SH-SY5Y (cell line): ENCODE results near the gene RILPL2.

ENCODE experiments used
- GATA2 ChIP-seq: IDR thresholded peaks from 2 replicates; pipeline ENCODE4 v1.6.1; 2011; ENCODE audit warnings: mild to moderate bottlenecking, low read depth, low read length
- GATA3 ChIP-seq: IDR thresholded peaks from 2 replicates; pipeline ENCODE4 v1.6.1; 2011; ENCODE audit warnings: low read depth, mild to moderate bottlenecking, low read length, moderate library complexity

DNA sequence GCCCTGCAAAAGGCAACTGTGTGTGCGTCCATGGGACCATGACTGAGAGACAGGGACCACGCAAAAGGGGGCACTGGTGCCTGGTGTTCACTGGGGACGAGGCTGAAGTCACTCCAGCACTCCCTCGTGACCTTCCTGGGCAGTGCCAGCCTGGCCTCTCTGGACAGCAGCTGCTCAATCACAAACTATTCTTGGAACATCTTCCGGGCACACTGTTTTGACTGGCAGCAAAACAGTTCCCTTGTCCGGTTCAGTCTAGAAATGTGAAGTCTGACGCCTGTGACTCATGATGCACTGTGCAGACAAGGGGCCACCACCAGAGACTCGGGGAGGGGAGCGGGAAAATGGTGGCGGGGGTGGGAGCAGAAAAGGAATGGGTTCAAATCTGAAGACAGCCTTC lies 42.3 kb upstream of the RILPL2 start:
- TF ChIP-seq GATA2 = no peak
- TF ChIP-seq GATA3 = no peak
